ENCODE data around the gene CELA3B.
A peak's percentile ranks its signal among the peaks of the same experiment; 100 is the strongest.
"Not testable (repeated sequence)": the region's sequence is repeated elsewhere in the genome, so short reads cannot be mapped to it uniquely, and the experiment has no call there.

Gene CELA3B

GRCh38 chr1:21976703-21977239 lies at the start of gene CELA3B:
TSS of gene CELA3B (plus strand) at chr1:21977022. CDS start at chr1:21977040, 18 bp downstream.
- not testable (repeated sequence) for DNase-seq (ENCODE audit: low read depth in 2 of 2)

- DNase-seq (ENCODE audit: low read depth in 2 of 2), result no peak
Observed at GRCh38 chr1:21927533-21928237, 49.1 kb upstream of the CELA3B start.

GRCh38 chr1:21930080-21930571 lies 46.7 kb upstream of the CELA3B start:
- DNase-seq (ENCODE audit: low read depth in 2 of 2), result no peak

GRCh38 chr1:21930629-21931170 lies 46.1 kb upstream of the CELA3B start:
- no peak for DNase-seq (ENCODE audit: low read depth in 2 of 2)

GRCh38 chr1:21931171-21932093 lies 45.4 kb upstream of the CELA3B start:
- peak in 1 of 2 experiments; percentile 40 for DNase-seq (ENCODE audit: low read depth in 2 of 2)

GRCh38 chr1:21932127-21932526 lies 44.7 kb upstream of the CELA3B start:
- DNase-seq (ENCODE audit: low read depth in 2 of 2), result no peak

GRCh38 chr1:21933397-21934248 lies 43.2 kb upstream of the CELA3B start:
- DNase-seq (ENCODE audit: low read depth in 2 of 2), result no peak

- no peak for DNase-seq (ENCODE audit: low read depth in 2 of 2)
Observed at GRCh38 chr1:21935393-21935804, 41.4 kb upstream of the CELA3B start.

GRCh38 chr1:21935891-21936365 lies 40.9 kb upstream of the CELA3B start:
- no peak for DNase-seq (ENCODE audit: low read depth in 2 of 2)

GRCh38 chr1:21936366-21937031 lies 40.3 kb upstream of the CELA3B start:
- no peak for DNase-seq (ENCODE audit: low read depth in 2 of 2)

- no peak for DNase-seq (ENCODE audit: low read depth in 2 of 2)
Observed at GRCh38 chr1:21937034-21937371, 39.8 kb upstream of the CELA3B start, which contains the start of gene HSPG2. TSS of gene HSPG2 (minus strand) at chr1:21937310. CDS start at chr1:21937217, 93 bp downstream.

- peak; percentile 73 to 80 for DNase-seq (ENCODE audit: low read depth in 2 of 2)
Observed at GRCh38 chr1:21937372-21938121, 39.3 kb upstream of the CELA3B start.

- no peak for DNase-seq (ENCODE audit: low read depth in 2 of 2)
Observed at GRCh38 chr1:21938732-21939538, 37.9 kb upstream of the CELA3B start.

- peak; percentile 89 for DNase-seq (ENCODE audit: low read depth in 2 of 2)
Observed at GRCh38 chr1:21939650-21940374, 37.0 kb upstream of the CELA3B start.

- no peak for DNase-seq (ENCODE audit: low read depth in 2 of 2)
Observed at GRCh38 chr1:21940492-21940891, 36.3 kb upstream of the CELA3B start.

- DNase-seq (ENCODE audit: low read depth in 2 of 2), result no peak
Observed at GRCh38 chr1:21941370-21941769, 35.5 kb upstream of the CELA3B start.

- no peak for DNase-seq (ENCODE audit: low read depth in 2 of 2)
Observed at GRCh38 chr1:21942464-21942863, 34.4 kb upstream of the CELA3B start.
